A673 (cell line): ENCODE results near the gene SATB1. TPM values are rescaled to one million over a fixed set of nuclear protein-coding genes. Genes with fewer than 3 reads are reported as not detected.

Experiments
- BruUV-seq: library from RNA; stranded (reverse); fragments of 400-500 nt; replicated peaks from 2 replicates; lab custom pipeline; 2021; lab: Mats Ljungman, UMichigan
- CTCF ChIA-PET: fragments of 300-600 bp; sonication (Branson Sonifier 250); formaldehyde crosslinking; loops from one replicate; lab custom pipeline; 2022; ENCODE audit warnings: antibody characterized with exemption; lab: Charles Lee
- POLR2A ChIA-PET: fragments of 300-600 bp; sonication (Branson Sonifier 250); formaldehyde crosslinking; loops from one replicate; lab custom pipeline; 2022; ENCODE audit warnings: antibody characterized with exemption; ENCODE audit not compliant: low non-redundant PET; lab: Charles Lee
- DNase-seq: peaks from one replicate; pipeline ENCODE4 v3.0.0-alpha.2; 2015; ENCODE audit warnings: low spot score
- H3K27ac ChIP-seq: fragments of 200-600 bp; sonication (generic); 2 replicates; pipeline ENCODE4 v1.5.1; 2016; ENCODE audit warnings: mixed run types, low read depth, mild to moderate bottlenecking, mixed read lengths, antibody characterized with exemption, low read length; ENCODE audit not compliant: poor library complexity, severe bottlenecking
- H3K27me3 ChIP-seq: fragments of 200-600 bp; sonication (generic); replicated peaks from 2 replicates; pipeline ENCODE4 v1.6.1; 2017; ENCODE audit warnings: mixed run types, low read depth, mild to moderate bottlenecking, mixed read lengths, antibody characterized with exemption, low read length; ENCODE audit not compliant: insufficient read depth, poor library complexity
- H3K36me3 ChIP-seq: fragments of 200-600 bp; sonication (generic); 2 replicates; pipeline ENCODE4 v1.6.1; 2016; ENCODE audit warnings: mixed run types, mild to moderate bottlenecking, mixed read lengths, antibody characterized with exemption, low read length; ENCODE audit not compliant: insufficient read depth, poor library complexity, severe bottlenecking
- H3K4me1 ChIP-seq: fragments of 200-600 bp; sonication (generic); 2 replicates; pipeline ENCODE4 v1.6.1; 2017; ENCODE audit warnings: mixed run types, mild to moderate bottlenecking, mixed read lengths, antibody characterized with exemption, low read length; ENCODE audit not compliant: insufficient read depth, poor library complexity, severe bottlenecking
- H3K4me3 ChIP-seq: fragments of 200-600 bp; sonication (generic); 2 replicates; pipeline ENCODE4 v1.5.1; 2016; ENCODE audit warnings: low read depth, mixed run types, mild to moderate bottlenecking, mixed read lengths, low read length; ENCODE audit not compliant: poor library complexity, severe bottlenecking
- H3K9me3 ChIP-seq: fragments of 200-600 bp; sonication (generic); 2 replicates; pipeline ENCODE4 v1.6.1; 2016; ENCODE audit warnings: mixed run types, low read depth, mild to moderate bottlenecking, mixed read lengths, antibody characterized with exemption, low read length; ENCODE audit not compliant: poor library complexity, severe bottlenecking
- EZH2 ChIP-seq: fragments of 200-600 bp; sonication (generic); IDR thresholded peaks from 2 replicates; pipeline ENCODE4 v1.6.1; 2017; ENCODE audit warnings: borderline replicate concordance, low read depth, mild to moderate bottlenecking, mixed read lengths, antibody characterized with exemption, low read length; ENCODE audit not compliant: poor library complexity, severe bottlenecking
- intact Hi-C: fragments of 100-400 bp; cut with micrococcal nuclease; formaldehyde crosslinking; loops from one replicate; pipeline ENCODE4 v1.10.0; 2022; ENCODE audit not compliant: unreplicated experiment
- total RNA-seq: library from RNA; stranded (reverse); gene quantifications from 2 replicates; pipeline ENCODE4 v1.2.3, GENCODE V29; 2021
- TF ChIP-seq, protein P1 (sequence below): fragments of 300-800, 200-600 bp; sonication (generic); conservative IDR thresholded peaks from 2 replicates; pipeline ENCODE4 v1.5.1; 2017; ENCODE audit warnings: low read depth, mild to moderate bottlenecking, antibody characterized with exemption, low read length, moderate library complexity, mixed read lengths

SATB1 gene
- total RNA-seq, 1 experiment from 2014 or later = 5.9 TPM

DNA sequence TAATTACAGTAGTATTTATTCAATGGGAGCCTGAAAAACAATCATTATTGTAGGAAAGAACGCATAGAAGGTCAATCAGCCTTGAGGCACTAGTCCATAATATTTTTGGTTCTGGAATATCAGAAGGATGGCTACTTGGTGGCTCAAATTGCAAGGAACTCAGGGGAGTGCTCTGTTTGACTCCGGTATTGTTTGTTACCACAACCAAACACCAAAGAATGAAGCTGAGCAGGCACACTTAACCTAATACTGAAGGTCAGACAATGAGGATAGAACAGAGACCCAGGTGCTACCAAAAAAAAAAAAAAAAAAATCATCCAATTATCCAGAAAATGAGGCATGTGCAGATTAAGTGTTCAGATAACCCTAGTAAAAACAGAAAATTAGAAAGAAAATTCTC is 11.1 kb upstream of the SATB1 start:
- no peak for DNase-seq
- Histone ChIP-seq H3K4me3 (no peak overlapping the region), H3K4me1 (no peaks in the 10 kb centered on the region), H3K36me3 (no peaks in the 10 kb centered on the region), H3K27me3 (peaks cover 91% of the 10 kb centered on the region), H3K27ac (no peak overlapping the region), H3K9me3 (no peaks in the 10 kb centered on the region)
- intact Hi-C loops = no loop called here
- no peak for TF ChIP-seq EZH2
- TF ChIP-seq, protein P1, sequence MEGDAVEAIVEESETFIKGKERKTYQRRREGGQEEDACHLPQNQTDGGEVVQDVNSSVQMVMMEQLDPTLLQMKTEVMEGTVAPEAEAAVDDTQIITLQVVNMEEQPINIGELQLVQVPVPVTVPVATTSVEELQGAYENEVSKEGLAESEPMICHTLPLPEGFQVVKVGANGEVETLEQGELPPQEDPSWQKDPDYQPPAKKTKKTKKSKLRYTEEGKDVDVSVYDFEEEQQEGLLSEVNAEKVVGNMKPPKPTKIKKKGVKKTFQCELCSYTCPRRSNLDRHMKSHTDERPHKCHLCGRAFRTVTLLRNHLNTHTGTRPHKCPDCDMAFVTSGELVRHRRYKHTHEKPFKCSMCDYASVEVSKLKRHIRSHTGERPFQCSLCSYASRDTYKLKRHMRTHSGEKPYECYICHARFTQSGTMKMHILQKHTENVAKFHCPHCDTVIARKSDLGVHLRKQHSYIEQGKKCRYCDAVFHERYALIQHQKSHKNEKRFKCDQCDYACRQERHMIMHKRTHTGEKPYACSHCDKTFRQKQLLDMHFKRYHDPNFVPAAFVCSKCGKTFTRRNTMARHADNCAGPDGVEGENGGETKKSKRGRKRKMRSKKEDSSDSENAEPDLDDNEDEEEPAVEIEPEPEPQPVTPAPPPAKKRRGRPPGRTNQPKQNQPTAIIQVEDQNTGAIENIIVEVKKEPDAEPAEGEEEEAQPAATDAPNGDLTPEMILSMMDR = no peak
- POLR2A ChIA-PET = no interaction called here
- CTCF ChIA-PET = no interaction called here
- BruUV-seq = no TSS peak

DNA sequence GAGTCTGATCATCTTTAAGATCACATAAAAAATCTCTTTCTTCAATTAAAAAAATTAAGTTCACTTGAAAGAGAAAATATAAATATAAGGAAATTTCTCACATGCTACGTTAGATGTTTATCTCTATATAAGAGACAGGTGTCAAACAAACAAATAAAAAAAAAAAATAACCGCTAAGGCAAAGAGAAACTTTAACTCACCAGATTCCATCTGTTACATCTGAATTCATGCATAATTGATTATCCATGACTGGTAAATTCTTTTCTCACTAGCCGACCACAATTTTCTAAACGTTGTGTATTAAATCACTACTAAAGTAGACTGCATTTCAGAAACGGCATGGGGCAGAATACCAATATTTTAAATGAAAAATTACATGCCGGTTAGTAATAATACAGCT is 9.6 kb upstream of the SATB1 start:
- DNase-seq = no peak
- intact Hi-C loops = no loop called here
- no peaks in the 10 kb centered on the region for H3K4me1 ChIP-seq
- H3K4me3 ChIP-seq = no peak overlapping the region
- no peaks in the 10 kb centered on the region for H3K9me3 ChIP-seq
- CTCF ChIA-PET = no interaction called here
- BruUV-seq = no TSS peak
- H3K27me3 ChIP-seq = peaks cover 76% of the 10 kb centered on the region
- TF ChIP-seq, protein P1 = no peak
- no peak for TF ChIP-seq EZH2
- no peak overlapping the region for H3K27ac ChIP-seq
- H3K36me3 ChIP-seq = no peaks in the 10 kb centered on the region
- POLR2A ChIA-PET = no interaction called here

DNA sequence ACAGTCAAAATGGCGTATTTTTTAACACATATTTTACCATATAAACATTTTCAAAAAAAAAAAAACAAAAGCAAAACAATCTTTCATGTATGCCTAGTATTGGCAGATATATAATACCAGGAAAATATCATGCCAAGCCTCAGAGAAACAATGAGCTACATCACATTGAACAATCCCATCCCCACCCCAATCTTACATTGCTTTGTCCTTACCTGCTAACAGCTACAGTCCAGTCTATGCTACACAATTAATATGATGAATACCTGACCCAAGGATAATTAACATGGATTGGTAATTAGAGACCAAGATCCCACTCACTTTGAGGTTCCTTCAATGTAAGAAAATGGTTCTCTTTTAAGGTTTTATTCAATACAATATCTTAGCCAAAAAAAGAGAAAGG is 7.6 kb upstream of the SATB1 start:
- ChIA-PET POLR2A (interaction anchor here (0.7 kb wide), 1 partner anchor 1576 kb away, joined by 5 read pairs; no protein-coding TSS in a partner anchor), CTCF (interaction anchor here (0.7 kb wide), 1 partner anchor 113 kb away, joined by 4 read pairs; no protein-coding TSS in a partner anchor)
- DNase-seq = no peak
- Histone ChIP-seq H3K27me3 (peaks cover 58% of the 10 kb centered on the region), H3K36me3 (no peaks in the 10 kb centered on the region), H3K9me3 (no peaks in the 10 kb centered on the region), H3K4me1 (no peaks in the 10 kb centered on the region), H3K4me3 (no peak overlapping the region), H3K27ac (no peak overlapping the region)
- intact Hi-C loops = no loop called here
- TF ChIP-seq, protein P1 = no peak
- TF ChIP-seq EZH2 = no peak
- BruUV-seq = no TSS peak
